Activated T-helper 17 cell treated with anti-CD3 and anti-CD28 coated beads, Interleukin-2, amount 50 U/mL, for 72 hours (primary cell): ENCODE data around the gene PPP1R11. TPM values are rescaled to one million over a fixed set of nuclear protein-coding genes. Genes with fewer than 3 reads are reported as not detected.
"Not testable (repeated sequence)": the region's sequence is repeated elsewhere in the genome, so short reads cannot be mapped to it uniquely, and the experiment has no call there.

ENCODE experiments used
- ATAC-seq: fragments of 150-1000 bp; cut with Tn5 transposase; replicated peaks from 2 replicates; pipeline ENCODE4 v1.10.0; 2021; ENCODE audit warnings: mild to moderate bottlenecking, moderate library complexity
- H3K27ac Mint-ChIP-seq: one replicate; pipeline ENCODE4 v1.8.0; 2022; ENCODE audit warnings: mixed read lengths
- H3K27me3 Mint-ChIP-seq: one replicate; pipeline ENCODE4 v1.8.0; 2022; ENCODE audit warnings: mixed read lengths
- H3K36me3 Mint-ChIP-seq: one replicate; pipeline ENCODE4 v1.8.0; 2022; ENCODE audit warnings: low read depth, mild to moderate bottlenecking, mixed read lengths
- H3K4me1 Mint-ChIP-seq: one replicate; pipeline ENCODE4 v1.8.0; 2022; ENCODE audit warnings: mixed read lengths
- H3K4me3 Mint-ChIP-seq: one replicate; pipeline ENCODE4 v1.8.0; 2022; ENCODE audit warnings: mild to moderate bottlenecking, mixed read lengths
- H3K9me3 Mint-ChIP-seq: one replicate; pipeline ENCODE4 v1.8.0; 2022; ENCODE audit warnings: mixed read lengths
- total RNA-seq, 2 donors: library from RNA; stranded (reverse); gene quantifications; one replicate each; pipeline ENCODE4 v1.2.3, GENCODE V29; 2022

PPP1R11 gene
- total RNA-seq, 2 donors from 2014 or later, result 50.8 to 69.9 TPM

- Mint-ChIP-seq H3K4me3 (no peak overlapping the region), H3K27me3 (peaks cover 24% of the 10 kb centered on the region)
These were observed 49.7 kb downstream of the PPP1R11 start for GRCh38 chr6:30116724-30117123.

GRCh38 chr6:30118691-30119090 is 51.7 kb downstream of the PPP1R11 start:
- H3K36me3 Mint-ChIP-seq, H3K27ac Mint-ChIP-seq, H3K4me3 Mint-ChIP-seq, H3K4me1 Mint-ChIP-seq, H3K9me3 Mint-ChIP-seq, ATAC-seq: not testable (repeated sequence)
- peaks cover 20% of the 10 kb centered on the region for H3K27me3 Mint-ChIP-seq

More at GRCh38 chr6:30116724-30117123, 49.7 kb downstream of the PPP1R11 start:
- Mint-ChIP-seq H3K9me3 (no peaks in the 10 kb centered on the region), H3K4me1 (peaks cover 6% of the 10 kb centered on the region), H3K36me3 (no peaks in the 10 kb centered on the region), H3K27ac (no peak overlapping the region)
- no peak for ATAC-seq

Other genes with a start within 250 kb of the PPP1R11 start
- gene HLA-G, start 239.4 kb upstream of the PPP1R11 start, total RNA-seq, result 1 to 10 TPM in 1 of 2 donors, not detected in 1; 2.5 TPM
- 1,000 to 10,000 TPM; 1,094 to 1,926 TPM for gene HLA-A, start 124.7 kb upstream of the PPP1R11 start, total RNA-seq
- gene POLR1H, start 5.9 kb upstream of the PPP1R11 start, total RNA-seq, result 10 to 100 TPM; 39.8 to 59.5 TPM
- not detected for gene RNF39, start 8.6 kb downstream of the PPP1R11 start, total RNA-seq
- gene TRIM31, start 45.9 kb downstream of the PPP1R11 start, total RNA-seq, result not detected
- not detected for gene TRIM40, start 68.9 kb downstream of the PPP1R11 start, total RNA-seq
- under 1 TPM in 1 of 2 donors, not detected in 1; 0.16 TPM for gene TRIM10, start 94.0 kb downstream of the PPP1R11 start, total RNA-seq
- gene TRIM15, start 96.3 kb downstream of the PPP1R11 start, total RNA-seq, result not detected
- 10 to 100 TPM; 37.6 to 67.0 TPM for gene TRIM26, start 146.2 kb downstream of the PPP1R11 start, total RNA-seq